HL-60 (cell line): ENCODE data around the gene PCNX2.
A peak's percentile ranks its signal among the peaks of the same experiment; 100 is the strongest.

ENCODE experiments used
- DNase-seq, 2 experiments: peaks; one replicate each; pipeline ENCODE4 v3.0.0-alpha.2; 2010 to 2020; ENCODE audit warnings: low read depth in 1 of 2, low spot score in 1 of 2
- H3K27ac ChIP-seq: fragments of 250-450 bp; sonication (Bioruptor Pico); replicated peaks from 2 replicates; pipeline ENCODE4 v1.5.1; 2020; ENCODE audit warnings: mild to moderate bottlenecking, moderate library complexity
- H3K27me3 ChIP-seq: fragments of 250-450 bp; sonication (Bioruptor Pico); 2 replicates; pipeline ENCODE4 v1.5.1; 2021; ENCODE audit warnings: mild to moderate bottlenecking, moderate library complexity; ENCODE audit not compliant: insufficient read depth, poor library complexity, severe bottlenecking
- H3K4me3 ChIP-seq: replicated peaks from 2 replicates; pipeline ENCODE4 v1.5.1; 2011; ENCODE audit warnings: mild to moderate bottlenecking, control low read depth, low read length; ENCODE audit not compliant: insufficient read depth
- CTCF ChIP-seq: IDR thresholded peaks from one replicate; pipeline ENCODE4 v1.5.1; 2011; ENCODE audit warnings: low read length, control low read depth, inconsistent platforms; ENCODE audit not compliant: insufficient read depth
- GABPA ChIP-seq: IDR thresholded peaks from 2 replicates; pipeline ENCODE4 v1.6.1; 2012; ENCODE audit warnings: low read depth
- POLR2AphosphoS5 ChIP-seq: IDR thresholded peaks from 2 replicates; pipeline ENCODE4 v1.6.1; 2012; ENCODE audit warnings: low read depth
- REST ChIP-seq: IDR thresholded peaks from 2 replicates; pipeline ENCODE4 v1.6.1; 2012; ENCODE audit warnings: low read depth; ENCODE audit not compliant: insufficient replicate concordance
- SPI1 ChIP-seq: IDR thresholded peaks from 2 replicates; pipeline ENCODE4 v1.6.1; 2012; ENCODE audit warnings: low read depth, mild to moderate bottlenecking, borderline replicate concordance

PCNX2 gene

GRCh38 chr1:233333086-233333485 lies 37.6 kb upstream of the PCNX2 start:
- Histone ChIP-seq H3K4me3 (no peak overlapping the region), H3K27ac (no peak overlapping the region), H3K27me3 (no peaks in the 10 kb centered on the region)
- peak in 1 of 2 experiments; percentile 37 for DNase-seq
- TF ChIP-seq CTCF (no peak), REST (no peak), POLR2AphosphoS5 (no peak), GABPA (no peak), SPI1 (no peak)

- Histone ChIP-seq H3K4me3 (no peak overlapping the region), H3K27me3 (no peaks in the 10 kb centered on the region), H3K27ac (no peak overlapping the region)
- TF ChIP-seq REST = no peak
- TF ChIP-seq CTCF = no peak
- no peak for TF ChIP-seq POLR2AphosphoS5
- TF ChIP-seq GABPA = no peak
- no peak for TF ChIP-seq SPI1
- DNase-seq = peak in 1 of 2 experiments; percentile 9
These were observed 36.4 kb upstream of the PCNX2 start for GRCh38 chr1:233331676-233332519.

- H3K4me3 ChIP-seq = peak overlapping the region; percentile 74
- peak overlapping the region; percentile 62 for H3K27ac ChIP-seq
- DNase-seq = peak in 1 of 2 experiments; percentile 20
These were observed 32.8 kb upstream of the PCNX2 start for GRCh38 chr1:233328142-233328921.

More at GRCh38 chr1:233328142-233328921, 32.8 kb upstream of the PCNX2 start:
- H3K27me3 ChIP-seq = no peaks in the 10 kb centered on the region
- no peak for TF ChIP-seq REST
- no peak for TF ChIP-seq SPI1
- TF ChIP-seq CTCF = no peak
- TF ChIP-seq GABPA = no peak
- 0 out of 2 replicates have a peak, but pooled peaks have one; percentile 29 for TF ChIP-seq POLR2AphosphoS5
